ENCODE measurements around the gene PSAP.
"Not testable (repeated sequence)": the region's sequence is repeated elsewhere in the genome, so short reads cannot be mapped to it uniquely, and the experiment has no call there.

The PSAP gene

DNA sequence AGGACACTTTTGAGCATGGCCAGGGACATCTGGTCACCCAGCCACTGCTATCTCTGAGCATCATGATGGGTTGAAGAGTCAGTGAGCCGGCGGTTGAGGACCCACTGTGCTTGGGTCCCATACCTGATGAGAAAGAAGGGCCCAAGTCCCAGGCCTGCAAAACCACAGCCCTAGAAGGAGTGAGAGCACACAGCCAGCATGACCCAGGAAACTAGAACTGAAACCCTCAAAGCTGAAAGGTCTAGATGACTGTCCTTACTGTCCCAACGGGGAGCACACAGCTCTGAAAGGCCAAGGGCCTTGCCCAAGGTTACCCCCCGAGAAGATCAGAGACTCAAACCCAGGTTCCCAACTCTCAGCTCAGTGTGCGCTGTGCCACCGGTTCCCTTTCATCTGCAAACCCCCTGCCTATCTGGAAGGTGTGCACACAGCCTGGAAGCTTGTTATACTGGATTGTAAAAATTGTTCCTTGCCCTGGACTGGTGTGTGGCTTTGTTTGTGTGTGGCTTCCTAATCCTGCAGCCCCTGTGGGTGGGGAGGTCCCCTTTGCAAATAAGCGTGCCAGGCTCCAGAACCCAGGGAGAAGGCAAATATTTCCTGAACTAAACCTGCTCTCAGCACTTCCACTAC, 22.6 kb upstream of the PSAP start:
- DNase-seq (ENCODE audit: low read depth in 2 of 2), result no peak

DNA sequence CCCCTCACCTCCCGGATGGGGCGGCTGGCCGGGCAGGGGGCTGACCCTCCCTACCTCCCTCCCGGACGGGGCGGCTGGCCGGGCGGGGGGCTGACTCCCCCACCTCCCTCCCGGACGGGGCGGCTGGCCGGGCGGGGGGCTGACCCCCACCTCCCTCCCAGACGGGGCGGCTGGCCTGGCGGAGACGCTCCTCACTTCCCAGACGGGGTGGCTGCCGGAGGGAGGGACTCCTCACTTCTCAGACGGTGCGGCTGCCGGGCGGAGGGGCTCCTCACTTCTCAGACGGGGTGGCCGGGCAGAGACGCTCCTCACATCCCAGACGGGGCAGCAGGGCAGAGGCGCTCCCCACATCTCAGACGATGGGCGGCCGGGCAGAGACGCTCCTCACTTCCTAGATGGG, 18.6 kb upstream of the PSAP start:
- DNase-seq (ENCODE audit: low read depth in 2 of 2), result not testable (repeated sequence)

DNA sequence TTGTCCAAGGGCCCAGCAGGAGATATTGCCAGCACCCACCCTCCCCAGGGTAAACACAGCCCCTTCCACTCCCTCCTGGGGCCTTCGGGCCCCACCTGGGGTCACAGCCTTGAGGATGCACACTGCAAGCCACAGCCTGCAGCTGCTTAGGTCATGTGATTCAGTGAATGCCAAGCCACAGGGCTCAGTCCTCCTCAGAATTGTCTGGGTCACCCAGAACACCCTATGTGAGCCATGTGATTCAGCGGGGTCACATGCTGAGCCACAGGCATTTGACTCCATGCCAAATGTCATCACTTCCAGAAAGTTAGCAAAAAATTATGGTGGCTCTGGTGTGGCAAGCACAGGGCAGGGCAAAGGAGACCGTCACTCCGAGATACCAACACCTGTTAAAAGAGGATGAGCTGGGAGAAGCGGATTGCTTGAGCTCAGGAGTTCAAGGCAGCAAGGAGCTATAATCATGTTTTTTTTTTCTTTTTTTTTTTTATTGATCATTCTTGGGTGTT, 17.2 kb upstream of the PSAP start:
- no peak for DNase-seq (ENCODE audit: low read depth in 2 of 2)

DNA sequence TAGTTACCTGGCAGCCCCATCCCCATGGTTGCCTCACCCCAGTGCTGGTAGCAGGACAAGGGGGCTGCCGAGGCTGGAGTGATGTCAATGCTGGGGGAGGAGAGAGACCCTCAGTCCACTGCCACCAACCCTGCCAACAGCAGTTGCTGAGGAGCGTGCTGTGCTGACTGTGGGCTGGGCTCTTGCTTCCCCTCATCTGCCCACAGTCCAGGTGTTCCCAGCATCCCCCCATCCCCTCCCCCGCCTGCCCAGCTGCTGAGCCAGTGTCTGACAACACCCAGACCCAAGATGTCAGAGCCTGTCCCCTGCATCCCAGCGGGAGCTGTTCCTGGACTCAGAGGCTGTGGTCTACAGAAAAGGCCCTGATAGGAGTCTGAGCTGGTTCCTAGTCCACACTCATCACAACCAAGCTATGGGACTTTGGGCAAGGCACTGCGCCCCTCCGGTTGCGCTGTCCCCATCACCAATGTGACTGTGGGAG, 14.6 kb upstream of the PSAP start:
- no peak for DNase-seq (ENCODE audit: low read depth in 2 of 2)

DNA sequence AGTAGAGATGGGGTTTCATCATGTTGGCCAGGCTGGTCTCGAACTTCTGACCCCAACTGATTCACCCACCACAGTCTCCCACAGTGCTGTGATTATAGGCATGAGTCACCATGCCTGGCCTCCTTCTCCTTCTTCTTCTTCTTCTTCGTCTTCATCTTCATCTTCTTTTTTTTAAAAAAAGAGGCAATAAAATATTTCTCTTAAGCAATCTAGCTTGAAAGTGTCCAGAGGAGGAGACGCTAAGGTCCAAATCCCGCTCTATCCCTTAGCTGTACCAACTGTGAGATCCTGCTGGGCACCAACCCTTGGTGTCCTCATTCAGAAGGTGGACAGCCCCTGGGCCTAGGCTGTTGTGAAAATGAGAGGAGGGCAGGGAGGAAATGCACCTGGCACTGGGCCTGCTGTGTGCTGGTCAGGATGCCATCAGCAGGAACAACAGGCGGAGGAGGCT, 13.9 kb upstream of the PSAP start:
- no peak for DNase-seq (ENCODE audit: low read depth in 2 of 2)

DNA sequence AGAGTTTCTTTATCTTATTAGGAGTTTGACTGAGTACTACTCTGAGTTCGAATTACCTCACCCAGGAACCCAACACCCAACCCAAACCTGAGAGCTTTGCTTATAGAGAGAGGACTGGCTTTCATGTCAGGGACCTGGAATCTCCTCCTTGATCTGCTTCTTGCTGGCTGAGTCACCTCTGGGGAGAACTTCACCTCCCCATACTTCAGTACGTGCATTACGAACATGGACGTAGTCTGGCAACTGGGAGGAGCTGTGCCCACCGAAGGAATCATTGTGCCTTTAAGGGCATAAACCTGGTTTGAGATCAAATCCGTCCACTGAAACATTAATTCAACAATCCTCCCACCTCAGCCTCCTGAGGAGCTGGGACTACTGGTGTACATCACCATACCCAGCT, 12.2 kb upstream of the PSAP start:
- DNase-seq (ENCODE audit: low read depth in 2 of 2), result no peak

DNA sequence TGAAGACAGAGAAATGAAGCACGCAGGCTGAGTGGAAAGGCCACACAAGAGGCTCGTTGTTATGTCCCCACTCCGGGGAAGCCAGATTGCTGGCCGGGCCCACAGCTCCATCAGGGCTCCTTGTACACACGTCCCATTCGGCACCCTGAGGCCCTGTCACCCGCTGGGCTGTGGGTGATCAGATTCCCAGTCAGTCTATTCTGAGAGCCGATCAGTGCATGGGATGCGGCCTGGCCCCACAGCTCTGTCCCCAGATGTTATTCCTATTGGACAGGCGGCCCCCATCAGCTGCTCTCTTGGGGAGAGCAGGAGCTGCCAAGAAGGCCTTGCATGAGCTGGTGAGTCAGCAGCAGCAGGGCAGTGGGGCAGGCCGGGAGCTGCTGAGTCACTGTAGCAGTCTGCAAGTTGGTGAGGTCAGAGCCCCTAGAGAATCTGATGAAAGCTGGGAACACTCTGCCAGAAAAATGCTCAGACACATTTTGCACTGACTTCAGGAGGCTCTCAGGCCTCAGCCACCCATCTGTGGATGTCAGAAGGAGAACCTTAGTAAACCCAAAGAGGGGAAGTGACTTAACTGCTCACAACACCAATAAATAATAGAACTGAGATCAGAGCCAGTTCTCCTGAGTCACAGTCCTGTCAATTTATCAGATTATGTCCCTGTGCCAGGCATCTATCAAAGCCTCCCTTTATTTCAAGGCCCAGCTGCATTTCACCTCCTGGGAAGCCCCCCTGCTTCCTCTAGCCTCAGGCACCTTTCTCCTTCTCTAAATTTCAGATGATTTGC, 9.4 kb upstream of the PSAP start:
- DNase-seq (ENCODE audit: low read depth in 2 of 2), result no peak

DNA sequence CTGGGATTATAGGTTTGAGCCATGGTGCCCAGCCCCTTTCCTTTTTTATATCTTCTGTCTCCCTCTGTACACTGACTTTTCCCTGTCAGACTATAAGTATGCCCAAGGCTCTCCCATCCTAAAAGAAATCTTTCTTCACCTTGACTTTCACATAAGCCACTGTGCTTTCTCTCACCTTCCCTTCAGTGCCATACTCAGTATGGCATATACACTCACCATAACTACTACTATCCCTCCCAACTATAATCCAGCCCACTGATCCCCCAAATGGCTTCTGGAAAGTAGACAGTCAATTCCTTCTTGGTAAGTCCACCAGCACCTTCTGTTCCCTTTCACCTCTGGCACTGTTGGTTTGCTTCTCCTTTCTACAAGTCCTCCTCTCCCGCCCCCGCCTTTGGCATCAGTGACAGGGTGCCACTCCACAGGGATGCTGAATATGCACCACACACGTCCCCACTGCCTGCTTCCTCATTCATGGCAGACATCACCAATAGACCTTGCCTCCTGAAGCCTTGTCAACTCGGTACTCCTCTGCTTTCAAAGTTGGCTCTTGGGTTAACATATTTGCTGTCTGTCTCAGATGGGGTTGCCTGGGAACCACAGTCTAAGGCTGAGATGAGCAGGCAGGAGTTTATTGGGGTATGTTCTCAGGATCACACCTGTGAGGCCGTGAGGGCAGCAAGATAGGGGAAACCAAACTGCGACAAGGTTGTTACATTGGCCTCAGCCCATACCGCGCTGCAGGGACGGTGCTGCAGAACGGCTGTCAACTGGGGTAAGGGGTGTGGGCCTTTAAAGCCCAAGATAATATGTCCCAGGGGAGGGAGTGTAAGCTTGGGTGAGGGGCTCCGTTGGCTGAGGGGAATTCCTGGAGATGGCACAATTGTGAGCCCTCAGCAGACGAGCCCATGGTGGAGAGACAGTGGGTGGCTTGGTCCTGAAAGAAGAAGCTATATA, 7.2 kb upstream of the PSAP start:
- no peak for DNase-seq (ENCODE audit: low read depth in 2 of 2)

DNA sequence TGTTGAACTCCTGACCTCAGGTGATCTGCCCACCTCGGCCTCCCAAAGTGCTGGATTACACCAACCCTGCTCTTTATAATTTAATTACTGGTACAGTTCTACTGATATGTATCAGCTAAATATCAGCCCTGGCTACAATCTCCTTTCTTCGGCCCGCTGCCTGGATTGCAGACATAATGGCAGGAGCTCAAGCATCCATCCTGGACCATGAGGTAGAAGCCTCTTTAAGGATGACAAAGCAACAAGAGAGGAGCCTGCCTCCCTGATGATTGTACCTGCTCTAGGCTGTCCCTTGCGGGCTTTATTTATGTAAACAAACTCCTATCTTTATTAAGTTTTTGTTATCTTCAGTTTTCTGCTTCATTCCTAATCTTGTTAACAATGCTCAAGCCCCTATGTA, 5.6 kb upstream of the PSAP start:
- no peak for DNase-seq (ENCODE audit: low read depth in 2 of 2)

DNA sequence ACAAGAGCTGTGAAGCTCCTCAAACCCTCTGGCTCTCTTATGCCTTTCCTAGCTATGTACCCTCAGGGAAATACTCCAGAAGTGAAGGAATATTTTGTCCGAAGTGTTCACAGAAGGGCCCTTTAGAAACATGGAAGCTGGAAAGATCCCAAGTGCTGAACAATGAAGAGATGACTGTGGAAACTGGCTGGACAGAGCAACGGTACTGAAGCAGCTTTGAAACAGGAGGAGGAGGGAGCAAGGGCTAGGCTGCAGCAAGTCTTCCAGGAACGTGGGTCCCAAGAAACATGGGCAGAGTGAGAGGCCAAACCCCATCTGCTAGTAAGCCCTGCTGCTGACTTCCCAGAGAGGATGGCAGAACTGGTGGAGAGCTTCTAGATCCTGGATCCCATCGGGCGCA, 3.0 kb upstream of the PSAP start:
- no peak for DNase-seq (ENCODE audit: low read depth in 2 of 2)

DNA sequence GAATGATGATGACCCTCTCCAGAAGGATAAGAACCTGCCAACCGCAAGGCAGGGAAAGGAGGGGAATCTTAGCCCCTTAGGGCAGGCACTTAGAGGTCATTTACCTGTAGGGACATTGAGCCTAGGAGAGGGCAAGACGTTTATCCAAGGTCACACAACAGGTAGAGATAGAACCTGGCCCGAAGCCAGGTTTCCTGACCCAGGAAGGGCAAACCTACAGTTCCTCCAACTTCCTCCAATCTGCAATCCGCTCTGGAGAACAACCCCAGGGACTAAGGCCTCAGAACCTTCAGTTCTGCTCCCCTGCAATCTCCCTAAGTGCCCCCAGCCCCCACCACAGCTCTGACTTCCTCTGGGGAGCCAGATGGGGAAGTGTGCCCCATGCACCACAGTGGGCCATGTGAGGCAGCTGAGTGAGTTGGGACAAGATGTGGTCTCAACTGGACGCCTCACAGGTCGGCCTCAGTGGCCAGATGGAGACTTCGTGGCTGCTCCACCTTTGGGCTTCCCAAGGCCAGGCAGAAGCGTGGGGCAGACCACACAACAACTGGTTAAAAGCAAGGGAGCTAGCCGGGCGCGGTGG, 1.4 kb upstream of the PSAP start:
- DNase-seq (ENCODE audit: low read depth in 2 of 2), result no peak

DNA sequence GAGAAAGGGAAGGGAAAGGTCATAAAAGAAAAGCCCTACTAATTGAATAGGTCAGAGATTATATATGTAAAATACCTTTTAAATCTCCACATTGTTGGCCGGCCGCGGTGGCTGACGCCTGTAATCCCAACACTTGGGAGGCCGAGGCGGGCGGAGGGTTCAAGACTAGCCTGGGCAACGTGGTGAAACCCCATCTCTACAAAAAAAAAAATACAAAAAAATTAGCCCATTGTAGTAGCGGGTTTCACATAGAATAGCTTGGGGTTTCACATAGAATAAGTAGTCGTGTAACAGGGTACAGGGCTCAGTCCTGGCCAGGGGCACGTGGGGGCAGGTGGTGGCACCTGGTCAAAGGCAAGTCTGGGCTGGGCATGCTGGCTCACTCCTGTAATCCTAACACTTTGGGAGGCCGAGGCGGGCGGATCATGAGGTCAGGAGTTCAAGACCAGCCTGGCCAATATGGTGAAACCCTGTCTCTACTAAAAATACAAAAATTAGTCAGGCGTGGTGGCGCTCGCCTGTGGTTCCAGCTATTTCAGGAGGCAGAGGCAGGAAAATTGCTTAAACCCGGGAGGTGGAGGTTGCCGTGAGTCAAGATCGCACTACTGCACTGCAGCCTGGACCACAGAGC, 529 bp upstream of the PSAP start:
- not testable (repeated sequence) for DNase-seq (ENCODE audit: low read depth in 2 of 2)

DNA sequence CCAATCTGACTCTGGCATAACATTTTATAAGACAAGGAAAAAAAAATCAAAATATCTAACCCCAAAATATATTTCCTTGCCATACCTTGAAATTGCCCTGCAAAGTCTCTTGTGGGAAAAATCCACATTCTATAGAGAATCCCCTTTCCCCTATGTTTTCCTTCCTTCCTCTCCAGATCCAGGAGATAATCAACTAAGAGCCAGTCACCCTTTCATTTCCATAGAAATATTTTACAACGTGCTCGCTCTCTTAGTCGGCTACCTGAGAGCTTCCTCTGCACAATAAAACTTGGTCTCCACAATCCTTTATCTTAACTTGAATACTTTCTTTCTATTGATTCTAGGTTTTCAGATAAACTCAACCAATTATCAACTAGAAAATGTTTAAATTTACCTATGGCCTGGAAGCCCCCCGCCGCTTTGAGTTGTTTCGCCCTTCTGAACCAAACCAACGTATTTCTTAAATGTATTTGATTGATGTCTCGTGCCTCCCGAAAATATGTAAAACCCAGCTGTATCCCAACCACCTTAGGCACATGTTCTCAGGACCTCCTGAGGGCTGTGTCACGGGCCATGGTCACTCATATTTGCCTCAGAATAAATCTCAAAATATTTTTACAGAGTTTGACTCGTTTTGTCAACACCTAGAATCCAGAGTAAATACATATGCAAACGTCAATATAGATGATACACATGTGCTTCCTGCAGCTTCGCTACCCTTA, 869 bp downstream of the PSAP start:
- DNase-seq (ENCODE audit: low read depth in 2 of 2), result no peak

DNA sequence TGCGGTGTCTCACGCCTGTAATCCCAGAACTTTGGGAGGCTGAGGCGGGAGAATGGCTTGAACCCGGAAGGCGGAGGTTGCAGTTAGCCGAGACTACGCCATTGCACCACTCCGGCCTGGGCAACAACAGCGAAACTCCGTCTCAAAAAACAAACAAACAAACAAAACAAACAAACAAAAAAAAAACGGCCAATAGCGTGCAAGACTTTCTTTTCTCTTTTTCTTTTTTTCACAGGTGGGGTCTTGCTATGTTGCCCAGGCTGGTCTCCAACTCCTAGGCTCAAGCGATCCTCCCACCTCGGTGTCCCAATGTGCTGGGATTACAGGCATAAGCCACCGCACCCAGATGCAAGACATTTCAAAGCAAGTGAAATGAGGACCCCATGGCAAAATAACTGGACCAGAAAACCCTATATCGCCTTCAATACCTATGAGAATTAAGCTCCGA, 1.6 kb downstream of the PSAP start:
- no peak for DNase-seq (ENCODE audit: low read depth in 2 of 2)

DNA sequence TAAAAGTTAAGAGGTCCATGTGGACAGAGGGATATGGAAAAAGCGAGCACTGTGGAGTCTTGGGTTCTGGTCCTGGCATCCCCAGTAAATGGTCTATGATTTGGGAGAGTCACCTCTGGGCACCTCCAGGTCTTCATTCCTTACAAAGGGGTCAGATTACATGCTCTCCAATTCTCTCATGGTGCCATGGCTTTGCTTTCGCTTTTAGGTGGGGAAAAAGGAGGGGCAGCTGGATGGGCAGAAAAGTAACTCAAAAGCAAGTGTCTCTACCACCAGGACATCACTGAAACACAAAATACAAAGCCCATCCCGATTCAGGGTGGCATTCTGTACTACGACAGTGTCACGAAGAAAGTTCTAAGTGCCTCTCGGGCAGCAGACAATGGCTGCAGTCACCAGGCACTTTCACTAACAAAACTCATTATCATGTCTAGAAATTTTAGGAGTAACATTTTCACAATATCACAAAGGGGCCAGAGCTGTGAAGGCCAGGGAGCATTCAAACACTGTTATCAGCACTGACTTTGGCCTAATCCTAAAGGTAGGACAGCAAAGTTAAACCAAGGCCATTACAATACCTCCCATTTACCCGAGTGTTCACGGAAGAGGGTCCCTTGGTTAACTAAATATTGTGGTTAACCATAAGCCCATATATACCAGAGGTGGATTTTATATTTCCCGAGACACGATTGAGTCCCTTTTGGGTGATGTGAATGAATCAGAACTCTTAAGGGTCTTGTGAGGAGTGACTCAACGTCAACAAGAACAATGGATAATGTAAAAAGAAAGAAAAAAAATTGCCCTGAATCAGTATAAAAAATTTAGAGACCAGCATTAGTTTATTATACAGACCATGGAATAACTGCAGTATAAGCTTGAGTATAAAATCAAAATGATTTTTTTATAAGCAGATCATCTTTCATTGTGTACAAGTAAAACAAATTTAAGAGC, 2.5 kb downstream of the PSAP start:
- DNase-seq (ENCODE audit: low read depth in 2 of 2), result no peak

DNA sequence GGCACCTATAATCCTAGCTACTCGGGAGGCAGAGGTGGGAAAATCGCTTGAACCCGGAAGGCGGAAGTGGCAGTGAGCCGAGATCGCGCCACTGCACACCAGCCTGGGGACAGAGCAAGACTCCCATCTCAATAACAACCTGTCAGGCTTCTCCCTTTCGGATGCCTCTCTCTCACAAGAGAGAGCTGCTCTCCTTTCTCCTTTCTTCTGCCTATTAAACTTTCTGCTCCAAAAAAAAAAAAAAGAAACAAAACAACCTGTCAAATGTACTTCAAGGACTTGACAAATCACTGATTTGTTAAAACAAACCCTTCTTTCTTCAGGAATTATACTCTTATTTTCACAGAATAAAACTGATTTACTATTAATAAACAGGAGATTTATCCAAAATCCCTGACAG, 3.6 kb downstream of the PSAP start:
- DNase-seq (ENCODE audit: low read depth in 2 of 2), result no peak

DNA sequence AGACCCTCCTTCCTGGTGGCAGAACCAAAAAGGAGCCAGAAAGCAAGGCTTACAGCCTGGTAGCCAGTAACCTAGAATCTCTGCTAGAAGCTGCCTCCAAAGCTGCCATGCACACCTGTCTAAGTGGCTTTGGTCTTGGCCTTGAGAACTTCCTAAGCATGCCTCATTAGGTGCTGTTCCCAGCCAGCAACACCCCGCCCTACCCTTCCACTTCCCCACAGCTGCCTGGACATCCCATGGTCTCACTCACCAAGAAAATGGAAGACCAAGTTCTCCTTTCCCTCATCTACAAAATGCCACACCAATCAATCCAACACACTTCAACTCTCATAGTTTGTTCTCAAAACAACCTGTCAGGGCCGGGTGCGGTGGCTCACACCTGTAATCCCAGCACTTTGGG, 4.2 kb downstream of the PSAP start:
- no peak for DNase-seq (ENCODE audit: low read depth in 2 of 2)

DNA sequence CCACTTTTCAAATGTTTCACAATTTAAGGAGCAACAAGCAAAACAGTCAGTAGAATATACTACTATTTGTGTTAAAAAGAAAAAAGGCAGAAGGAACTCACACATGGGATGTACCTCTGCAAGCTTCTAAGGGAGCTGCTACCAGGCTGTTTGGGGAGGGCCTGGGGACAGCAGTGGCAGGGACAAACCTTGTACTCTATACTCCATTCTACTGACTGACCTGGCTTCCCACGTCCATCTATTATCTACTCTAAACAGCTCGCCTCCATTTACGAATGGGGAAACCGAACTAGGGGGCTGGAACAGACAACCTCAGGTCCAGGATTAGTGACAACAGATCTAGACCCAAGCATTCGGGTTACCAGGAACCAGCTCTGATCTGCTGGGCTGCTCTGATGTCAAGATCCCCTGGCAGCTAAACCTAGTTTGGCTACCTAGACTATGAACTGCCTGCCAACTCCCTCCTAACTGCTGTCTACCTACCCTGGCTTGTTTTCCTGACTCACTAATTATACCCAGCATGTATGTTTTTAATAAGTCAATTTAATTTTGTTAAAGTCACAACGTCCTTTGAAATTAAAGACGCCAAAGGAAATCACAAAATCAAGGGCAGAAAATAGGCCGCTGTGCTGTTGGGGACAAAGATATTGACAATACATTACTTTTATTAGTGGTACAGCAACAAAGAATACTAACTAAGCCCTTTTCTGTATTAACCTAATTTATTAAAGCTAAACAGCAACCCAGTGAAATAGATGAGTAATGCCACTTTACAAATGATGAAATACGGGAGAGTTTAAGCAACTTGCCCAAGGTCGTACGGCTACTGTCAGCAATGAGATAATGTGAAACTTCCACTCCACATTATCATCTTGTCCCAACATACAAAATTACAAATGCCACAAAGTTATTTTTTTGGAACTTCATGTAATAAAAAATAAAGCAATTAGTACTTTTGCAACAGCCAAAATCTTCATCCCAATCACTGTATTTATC, 5.3 kb downstream of the PSAP start:
- no peak for DNase-seq (ENCODE audit: low read depth in 2 of 2)
